HL-60 (cell line): Measurements from ENCODE around the gene DPYSL4.
"Not testable (repeated sequence)": the region's sequence is repeated elsewhere in the genome, so short reads cannot be mapped to it uniquely, and the experiment has no call there.

Experiments used
- CTCF ChIP-seq: IDR thresholded peaks from one replicate; pipeline ENCODE4 v1.5.1; 2011; ENCODE audit warnings: low read length, control low read depth, inconsistent platforms; ENCODE audit not compliant: insufficient read depth
- POLR2AphosphoS5 ChIP-seq: IDR thresholded peaks from 2 replicates; pipeline ENCODE4 v1.6.1; 2012; ENCODE audit warnings: low read depth
- SPI1 ChIP-seq: IDR thresholded peaks from 2 replicates; pipeline ENCODE4 v1.6.1; 2012; ENCODE audit warnings: low read depth, mild to moderate bottlenecking, borderline replicate concordance

GRCh38 chr10:132160231-132160630, 26.5 kb upstream of the DPYSL4 start:
- not testable (repeated sequence) for TF ChIP-seq CTCF, POLR2AphosphoS5, SPI1
